Ovary (tissue), 9 donors: ENCODE data around the gene MEAK7. TPM values are rescaled to one million over a fixed set of nuclear protein-coding genes. Genes with fewer than 3 reads are reported as not detected.

Experiments used
- DNase-seq, 5 donors: peaks; one replicate each; pipeline ENCODE4 v3.0.0-alpha.2; 2019 to 2020
- H3K27ac ChIP-seq, 2 donors: fragments of 200-600 bp; one replicate each; pipeline versions ENCODE4 v1.5.1 to v1.8.0; 2019 to 2022
- H3K27me3 ChIP-seq: fragments of 200-600 bp; one replicate; pipeline ENCODE4 v1.8.0; 2022
- H3K36me3 ChIP-seq: fragments of 200-600 bp; sonication (generic); one replicate; pipeline ENCODE4 v1.5.1; 2019
- H3K4me1 ChIP-seq: one replicate; pipeline ENCODE4 v1.8.1; 2013; ENCODE audit warnings: mild to moderate bottlenecking, moderate library complexity; ENCODE audit not compliant: insufficient read depth
- H3K4me3 ChIP-seq: fragments of 200-600 bp; sonication (generic); one replicate; pipeline ENCODE4 v1.5.1; 2017
- H3K9me3 ChIP-seq, 2 donors: fragments of 200-600 bp in 1 of 2; sonication (generic) in 1 of 2; one replicate each; pipeline versions ENCODE4 v1.5.1 to v1.8.1; 2013 to 2019; ENCODE audit warnings: mild to moderate bottlenecking in 1 of 2, moderate library complexity in 1 of 2
- EP300 ChIP-seq: sonication (generic); formaldehyde crosslinking; IDR thresholded peaks from one replicate; pipeline ENCODE4 v1.6.1; 2017; ENCODE audit warnings: antibody characterized with exemption
- POLR2A ChIP-seq: fragments of 450-650 bp; IDR thresholded peaks from one replicate; pipeline ENCODE4 v1.6.1; 2017; ENCODE audit warnings: antibody characterized with exemption, mild to moderate bottlenecking, moderate library complexity
- WGBS, 3 donors: extraction: QIAGEN DNeasy Blood & Tissue Kit in 1 of 3; methylation state at CpG; one replicate each; pipeline versions ENCODE4 v1.1.5 to v1.1.7; 2013 to 2017; 5-methylcytosine and 5-hydroxymethylcytosine counted together
- intact Hi-C, 4 donors: fragments of 100-400 bp; cut with DNase I; formaldehyde crosslinking; loops; one replicate each; pipeline versions ENCODE4 v1.11.0 to v1.15.1; 2022 to 2023
- polyA plus RNA-seq, 2 donors: library from polyadenylated mRNA; stranded (reverse); fragments of 200-250 nt in 1 of 2; fragments of 350-450 nt in 1 of 2; fragmentation: Illumina TruSeq in 1 of 2; extraction: RNeasy Lipid Tissue Mini Kit (QIAGEN cat#74804) in 1 of 2; gene quantifications; one replicate each; pipeline ENCODE4 v1.2.3, GENCODE V29; 2013 to 2014
- total RNA-seq, 7 donors: library from RNA; depleted of rRNA in 2 of 7; stranded (reverse); fragments of >200 nt in 2 of 7; fragmentation: NEBNext Ultra II Directional in 3 of 7; extraction: Animal tissue kit (Norgen Biotek cat#: 25700) in 3 of 7; gene quantifications; one replicate each; pipeline versions ENCODE4 v1.1.0 to v1.2.4, GENCODE V29; 2016 to 2023
- TF ChIP-seq, protein P1 (sequence below), 3 donors: fragments of 450-650 bp in 2 of 3; fragments of 200-600 bp in 1 of 3; IDR thresholded peaks; one replicate each; pipeline versions ENCODE4 v1.5.1 to v1.8.0; 2016 to 2022; ENCODE audit warnings: antibody characterized with exemption in 3 of 3, mild to moderate bottlenecking in 1 of 3
- donor health status: DM: no; HTN: no; CAD: no; lungs with moderate emphysema.
- donor health status: DM: no; HTN: no; CAD: no.
- donor health status: Bipolar disorder and iron deficiency.
- donor health status: DM: yes; HTN: yes; CAD: no.
- donor health status: DM: no; HTN: no; CAD: no.
- donor health status: DM: yes; HTN: yes; CAD: no.

Gene MEAK7
- total and polyA plus RNA-seq, 9 donors, result 6.6 to 23.0 (median 17.2) TPM

DNA sequence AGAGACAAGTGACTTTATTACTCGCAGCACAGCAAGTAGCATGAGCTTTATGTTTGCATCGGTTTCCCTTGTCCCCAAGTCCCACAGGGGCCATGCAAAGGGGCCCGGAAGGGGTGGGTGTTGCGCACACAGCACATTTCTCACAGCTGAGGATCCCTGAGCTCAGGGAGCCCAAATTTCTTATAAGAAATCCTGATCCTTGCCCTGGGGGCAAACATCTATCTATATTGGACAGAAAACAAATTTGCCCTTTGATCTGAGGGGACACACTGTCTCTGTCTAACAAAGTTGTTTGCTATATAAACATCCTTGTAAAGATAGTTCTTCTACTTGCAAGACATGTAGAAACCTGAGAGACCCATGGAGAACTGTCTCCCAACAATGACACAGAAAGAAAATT is 35.7 kb upstream of the MEAK7 start:
- intact Hi-C loops, result no loop called here
- Histone ChIP-seq H3K27ac (no peak overlapping the region), H3K4me1 (no peaks in the 10 kb centered on the region), H3K36me3 (no peaks in the 10 kb centered on the region), H3K27me3 (no peaks in the 10 kb centered on the region), H3K9me3 (no peaks in the 10 kb centered on the region), H3K4me3 (no peak overlapping the region)
- TF ChIP-seq EP300 (no peak), POLR2A (no peak)
- TF ChIP-seq, protein P1, sequence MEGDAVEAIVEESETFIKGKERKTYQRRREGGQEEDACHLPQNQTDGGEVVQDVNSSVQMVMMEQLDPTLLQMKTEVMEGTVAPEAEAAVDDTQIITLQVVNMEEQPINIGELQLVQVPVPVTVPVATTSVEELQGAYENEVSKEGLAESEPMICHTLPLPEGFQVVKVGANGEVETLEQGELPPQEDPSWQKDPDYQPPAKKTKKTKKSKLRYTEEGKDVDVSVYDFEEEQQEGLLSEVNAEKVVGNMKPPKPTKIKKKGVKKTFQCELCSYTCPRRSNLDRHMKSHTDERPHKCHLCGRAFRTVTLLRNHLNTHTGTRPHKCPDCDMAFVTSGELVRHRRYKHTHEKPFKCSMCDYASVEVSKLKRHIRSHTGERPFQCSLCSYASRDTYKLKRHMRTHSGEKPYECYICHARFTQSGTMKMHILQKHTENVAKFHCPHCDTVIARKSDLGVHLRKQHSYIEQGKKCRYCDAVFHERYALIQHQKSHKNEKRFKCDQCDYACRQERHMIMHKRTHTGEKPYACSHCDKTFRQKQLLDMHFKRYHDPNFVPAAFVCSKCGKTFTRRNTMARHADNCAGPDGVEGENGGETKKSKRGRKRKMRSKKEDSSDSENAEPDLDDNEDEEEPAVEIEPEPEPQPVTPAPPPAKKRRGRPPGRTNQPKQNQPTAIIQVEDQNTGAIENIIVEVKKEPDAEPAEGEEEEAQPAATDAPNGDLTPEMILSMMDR (IDR thresholded peaks at IDR 0.05), result no peak
- no peak for DNase-seq
- 93 to 99% (median 98%) methylated on average over 4 of the region's 4 CpGs for WGBS, 3 donors

- WGBS, 3 donors, result 92 to 99% (median 97%) methylated on average over 6 of the region's 6 CpGs
- intact Hi-C loops, result no loop called here
- no peak for DNase-seq
- Histone ChIP-seq H3K27ac (no peak overlapping the region), H3K4me1 (no peaks in the 10 kb centered on the region), H3K4me3 (no peak overlapping the region), H3K36me3 (no peaks in the 10 kb centered on the region), H3K27me3 (no peaks in the 10 kb centered on the region), H3K9me3 (no peaks in the 10 kb centered on the region)
- TF ChIP-seq, protein P1 (IDR thresholded peaks at IDR 0.05), result no peak
- no peak for TF ChIP-seq POLR2A
- no peak for TF ChIP-seq EP300
Measured at GRCh38 chr16:84538222-84538840, 33.9 kb upstream of the MEAK7 start.

DNA sequence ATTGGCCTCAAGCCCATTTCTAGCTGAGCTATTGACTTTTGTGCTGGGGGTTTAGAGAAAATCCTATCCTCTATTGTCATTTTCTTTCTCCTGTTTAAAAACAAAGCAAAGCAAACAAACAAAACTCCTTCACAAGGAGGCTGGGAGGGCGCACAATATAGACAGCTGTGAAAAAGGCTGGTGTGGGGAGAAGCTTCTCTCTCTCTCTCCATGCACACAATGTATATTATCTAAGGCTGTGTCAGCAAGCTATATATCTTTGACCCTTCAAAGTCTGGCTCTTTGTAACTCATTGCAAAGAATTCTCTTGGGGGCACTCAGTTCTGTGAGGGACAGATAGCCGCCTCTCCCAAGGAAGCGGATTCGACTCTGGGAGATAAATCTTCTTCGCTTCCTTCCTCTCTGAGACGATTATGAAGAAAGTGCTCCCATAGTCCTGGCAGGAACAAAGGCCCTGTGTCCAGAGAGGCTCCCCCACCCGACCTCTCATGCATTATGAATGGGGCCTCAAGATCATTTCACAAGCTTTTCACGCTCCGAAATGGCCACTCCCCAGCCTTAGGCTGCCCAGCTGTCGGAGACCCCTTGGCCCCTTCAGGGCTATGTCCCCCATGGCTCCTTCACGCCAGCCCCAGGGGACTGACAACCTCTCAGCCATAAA is 33.2 kb upstream of the MEAK7 start:
- WGBS, 3 donors, result 80 to 89% (median 85%) methylated on average over 11 of the region's 11 CpGs
- TF ChIP-seq POLR2A, result no peak
- TF ChIP-seq, protein P1 (IDR thresholded peaks at IDR 0.05), result no peak
- TF ChIP-seq EP300, result no peak
- H3K4me1 ChIP-seq, result no peaks in the 10 kb centered on the region
- no peaks in the 10 kb centered on the region for H3K27me3 ChIP-seq
- H3K9me3 ChIP-seq, result no peaks in the 10 kb centered on the region
- no peak overlapping the region for H3K4me3 ChIP-seq
- no peak overlapping the region for H3K27ac ChIP-seq
- intact Hi-C loops, result no loop called here
- DNase-seq, result no peak
- H3K36me3 ChIP-seq, result no peaks in the 10 kb centered on the region

DNA sequence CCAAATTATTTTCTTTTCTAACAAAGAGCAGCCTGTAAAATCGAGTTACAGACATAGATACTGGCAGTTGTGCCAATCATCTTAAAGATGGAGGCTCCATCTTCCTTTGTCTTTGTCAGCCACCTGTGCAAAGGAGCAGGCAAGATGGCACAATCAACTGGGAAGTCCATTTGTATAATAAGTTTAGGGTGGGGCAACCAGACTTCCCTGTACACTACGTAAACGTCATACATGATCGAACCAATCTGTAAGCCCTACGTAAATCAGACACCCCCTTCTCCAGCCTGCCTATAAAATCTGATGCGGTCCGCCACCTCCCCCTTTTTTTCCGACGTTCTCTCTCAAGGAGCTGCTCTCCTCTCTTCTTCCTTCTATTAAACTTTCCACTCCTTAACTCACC is 31.4 kb upstream of the MEAK7 start:
- Histone ChIP-seq H3K9me3 (no peaks in the 10 kb centered on the region), H3K4me3 (no peak overlapping the region), H3K4me1 (peaks cover 2% of the 10 kb centered on the region), H3K27ac (no peak overlapping the region), H3K27me3 (no peaks in the 10 kb centered on the region), H3K36me3 (no peaks in the 10 kb centered on the region)
- WGBS, 3 donors, result 87 to 89% (median 88%) methylated on average over 9 of the region's 9 CpGs
- intact Hi-C loops, result no loop called here
- TF ChIP-seq POLR2A (no peak), EP300 (no peak)
- TF ChIP-seq, protein P1 (IDR thresholded peaks at IDR 0.05), result no peak
- DNase-seq, result no peak
